Immature natural killer cell (primary cell): Measurements from ENCODE around the gene WSB1. TPM values are rescaled to one million over a fixed set of nuclear protein-coding genes. Genes with fewer than 3 reads are reported as not detected.
A peak's percentile ranks its signal among the peaks of the same experiment; 100 is the strongest.
"Not testable (repeated sequence)": the region's sequence is repeated elsewhere in the genome, so short reads cannot be mapped to it uniquely, and the experiment has no call there.

Source experiments
- DNase-seq, 3 donors: peaks; one replicate each; pipeline ENCODE4 v3.0.0; 2022; ENCODE audit warnings: mixed read lengths in 1 of 3
- H3K27ac Mint-ChIP-seq, 6 donors: one replicate each; pipeline ENCODE4 v1.8.0; 2020; ENCODE audit warnings: mixed read lengths in 6 of 6, mild to moderate bottlenecking in 5 of 6, inconsistent platforms in 4 of 6, moderate library complexity in 3 of 6
- H3K27me3 Mint-ChIP-seq, 3 donors: one replicate each; pipeline ENCODE4 v1.8.0; 2020 to 2021; ENCODE audit warnings: low read depth in 3 of 3, mild to moderate bottlenecking in 3 of 3, mixed read lengths in 3 of 3, moderate library complexity in 3 of 3, inconsistent platforms in 1 of 3
- H3K36me3 Mint-ChIP-seq, 3 donors: one replicate each; pipeline ENCODE4 v1.8.0; 2020; ENCODE audit warnings: mixed read lengths in 3 of 3, inconsistent platforms in 2 of 3, mild to moderate bottlenecking in 2 of 3
- H3K4me1 Mint-ChIP-seq, 2 donors: one replicate each; pipeline ENCODE4 v1.8.0; 2020; ENCODE audit warnings: inconsistent platforms in 2 of 2, mild to moderate bottlenecking in 2 of 2, mixed read lengths in 2 of 2, moderate library complexity in 1 of 2
- H3K4me3 Mint-ChIP-seq, 5 donors: one replicate each; pipeline ENCODE4 v1.8.0; 2020; ENCODE audit warnings: mild to moderate bottlenecking in 5 of 5, mixed read lengths in 5 of 5, inconsistent platforms in 3 of 5, moderate library complexity in 3 of 5
- H3K9me3 Mint-ChIP-seq, 6 donors: one replicate each; pipeline ENCODE4 v1.8.0; 2020; ENCODE audit warnings: mild to moderate bottlenecking in 6 of 6, mixed read lengths in 6 of 6, inconsistent platforms in 4 of 6, moderate library complexity in 3 of 6
- polyA plus RNA-seq, 3 donors: library from polyadenylated mRNA; unstranded; fragments of 300-500 nt; fragmentation: Illumina TruSeq; gene quantifications; one replicate each; pipeline ENCODE4 v1.2.3, GENCODE V29; 2021

WSB1 gene
- polyA plus RNA-seq, 3 donors from 2014 or later: 163 to 253 (median 232) TPM

- H3K27me3 Mint-ChIP-seq: peaks cover 0 to 6% (median 3%) of the 10 kb centered on the region in 3 donors
- H3K9me3 Mint-ChIP-seq: no peaks in the 10 kb centered on the region
- H3K4me1 Mint-ChIP-seq: peaks cover 0 to 8% of the 10 kb centered on the region in 2 donors
- H3K36me3 Mint-ChIP-seq: no peaks in the 10 kb centered on the region
- H3K27ac Mint-ChIP-seq: peak overlapping the region in 1 of 6 donors; percentile 37
- no peak for DNase-seq
- no peak overlapping the region for H3K4me3 Mint-ChIP-seq
Observed at GRCh38 chr17:27326585-27326984, 32.7 kb downstream of the WSB1 start.

DNA sequence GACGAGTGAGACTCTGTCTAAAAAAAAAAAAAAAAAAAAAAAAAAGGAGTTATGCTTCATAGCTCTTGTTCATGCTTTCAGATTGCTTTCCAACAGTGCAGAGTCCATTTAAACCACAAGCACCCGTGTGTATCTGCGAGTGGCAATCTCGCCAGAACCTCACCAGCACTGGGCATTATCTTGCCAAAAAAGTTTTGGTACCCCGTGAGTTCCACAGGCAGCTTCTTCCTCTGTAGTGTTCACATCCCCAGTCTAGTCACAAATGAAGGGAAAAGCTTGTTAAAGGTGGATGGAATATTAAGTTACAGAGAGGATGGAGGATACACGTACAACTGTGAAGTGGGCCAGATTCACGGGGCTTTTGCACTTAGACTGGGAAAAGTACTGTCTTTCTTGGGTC, 33.5 kb downstream of the WSB1 start:
- no peak overlapping the region for H3K4me3 Mint-ChIP-seq
- no peak for DNase-seq
- H3K4me1 Mint-ChIP-seq: peaks cover 6 to 14% of the 10 kb centered on the region in 2 donors
- H3K36me3 Mint-ChIP-seq: no peaks in the 10 kb centered on the region
- peaks cover 0 to 6% (median 3%) of the 10 kb centered on the region in 3 donors for H3K27me3 Mint-ChIP-seq
- H3K27ac Mint-ChIP-seq: no peak overlapping the region
- no peaks in the 10 kb centered on the region for H3K9me3 Mint-ChIP-seq

DNA sequence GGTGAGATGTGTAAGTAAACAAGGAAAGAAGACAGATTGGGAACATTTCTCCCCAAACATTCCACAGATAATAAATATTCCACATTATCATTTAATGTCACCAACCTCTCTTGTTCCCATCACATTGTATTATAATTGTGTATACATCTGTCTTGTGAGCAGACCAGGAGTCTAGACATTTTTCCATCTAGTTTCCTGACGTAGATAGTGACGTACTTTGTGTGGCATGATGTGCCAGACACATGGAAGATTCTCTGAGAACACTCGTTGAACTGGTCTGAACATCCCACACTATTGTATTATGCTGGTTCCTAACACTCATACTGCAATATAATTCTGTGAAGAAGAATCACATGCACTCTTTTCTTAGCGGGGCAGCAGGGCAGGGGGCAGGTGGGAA, 34.0 kb downstream of the WSB1 start:
- Mint-ChIP-seq H3K9me3 (no peaks in the 10 kb centered on the region), H3K27ac (no peak overlapping the region), H3K4me3 (no peak overlapping the region), H3K27me3 (peaks cover 0 to 6% (median 5%) of the 10 kb centered on the region in 3 donors), H3K4me1 (peaks cover 10 to 17% of the 10 kb centered on the region in 2 donors), H3K36me3 (no peaks in the 10 kb centered on the region)
- DNase-seq: no peak

DNA sequence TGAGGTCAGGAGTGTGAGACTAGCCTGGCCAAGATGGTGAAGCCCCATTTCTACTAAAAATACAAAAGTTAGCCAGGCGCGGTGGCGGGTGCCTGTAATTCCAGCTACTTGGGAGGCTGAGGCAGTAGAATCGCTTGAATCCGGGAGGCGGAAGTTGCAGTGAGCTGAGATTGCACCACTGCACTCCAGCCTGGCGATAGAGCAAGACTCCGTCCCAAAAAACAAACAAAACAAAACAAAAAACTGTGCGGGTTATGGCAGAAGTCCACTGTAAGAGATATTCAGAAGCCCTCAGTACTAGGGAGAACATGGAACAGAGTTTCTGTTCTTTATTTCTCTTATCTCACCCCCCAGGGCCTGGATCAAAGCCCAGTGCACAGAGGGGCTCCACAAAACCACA, 34.8 kb downstream of the WSB1 start:
- not testable (repeated sequence) for H3K9me3 Mint-ChIP-seq, H3K27me3 Mint-ChIP-seq, H3K36me3 Mint-ChIP-seq, H3K4me3 Mint-ChIP-seq, H3K27ac Mint-ChIP-seq, DNase-seq
- peaks cover 17 to 19% of the 10 kb centered on the region in 2 donors for H3K4me1 Mint-ChIP-seq

DNA sequence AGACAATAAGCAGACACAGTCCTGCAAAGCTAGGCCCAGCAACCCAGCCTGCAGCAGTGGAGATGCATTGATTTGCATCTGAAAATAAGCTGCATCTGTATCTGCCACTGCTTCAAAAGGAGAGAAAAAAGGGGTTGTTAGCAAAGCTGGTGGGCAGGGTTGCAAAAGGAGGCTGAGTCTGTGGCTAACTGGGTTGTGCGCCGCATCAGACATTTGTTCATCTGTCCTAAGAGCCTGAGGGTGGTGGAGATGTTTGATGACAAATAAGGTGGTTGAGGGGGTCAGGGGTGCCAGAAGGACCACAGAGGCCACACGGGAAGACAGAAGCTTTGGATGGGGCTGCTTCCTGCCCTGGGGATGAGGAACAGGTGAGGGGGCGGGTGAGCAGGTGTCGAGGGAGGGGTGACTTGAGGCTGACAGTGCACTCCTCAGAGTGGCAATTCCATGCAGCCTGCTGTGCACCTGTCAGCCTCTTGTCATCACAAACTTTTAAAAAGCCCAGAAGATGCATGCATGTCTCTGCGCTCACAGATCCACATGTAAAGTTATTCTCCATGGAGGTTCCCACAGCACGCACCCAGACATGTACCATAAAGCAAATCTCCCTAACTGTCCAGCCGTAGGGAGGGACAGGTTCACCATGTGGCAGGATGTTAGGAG, 35.4 kb downstream of the WSB1 start:
- DNase-seq: no peak
- Mint-ChIP-seq H3K4me3 (no peak overlapping the region), H3K27ac (peak overlapping the region in 1 of 6 donors; percentile 21), H3K36me3 (no peaks in the 10 kb centered on the region), H3K9me3 (no peaks in the 10 kb centered on the region), H3K27me3 (peaks cover 0 to 8% (median 5%) of the 10 kb centered on the region in 3 donors), H3K4me1 (peaks cover 23 to 24% of the 10 kb centered on the region in 2 donors)

DNA sequence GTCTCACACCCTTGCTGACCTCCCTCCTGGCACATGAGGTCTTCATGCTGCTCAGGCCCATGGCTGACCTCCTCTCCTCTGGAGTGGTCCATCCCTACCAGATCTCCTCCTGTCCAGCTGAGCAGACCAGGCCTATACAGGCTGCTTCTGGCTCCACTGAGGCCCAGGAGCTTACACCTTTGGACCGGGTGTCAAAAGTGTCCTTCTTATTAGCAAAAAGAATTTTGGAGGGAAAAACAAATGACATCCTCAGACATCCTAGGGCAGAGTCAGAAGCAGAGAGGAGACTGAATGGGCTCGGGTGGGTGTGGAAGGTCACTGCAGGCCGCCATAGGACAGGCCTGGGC, 38.1 kb downstream of the WSB1 start:
- peaks cover 0 to 3% (median 0%) of the 10 kb centered on the region in 3 donors for H3K36me3 Mint-ChIP-seq
- peak overlapping the region; percentile 80 to 93 (median 83) for H3K4me3 Mint-ChIP-seq
- peaks cover 23 to 28% of the 10 kb centered on the region in 2 donors for H3K4me1 Mint-ChIP-seq
- peaks cover 0 to 6% (median 5%) of the 10 kb centered on the region in 3 donors for H3K27me3 Mint-ChIP-seq
- H3K27ac Mint-ChIP-seq: peak overlapping the region; percentile 90 to 93 (median 90)
- no peaks in the 10 kb centered on the region for H3K9me3 Mint-ChIP-seq
- no peak for DNase-seq

GRCh38 chr17:27332485-27333409, 38.8 kb downstream of the WSB1 start:
- Mint-ChIP-seq H3K27ac (peak overlapping the region; percentile 90 to 94 (median 91)), H3K36me3 (peaks cover 0 to 3% (median 0%) of the 10 kb centered on the region in 3 donors), H3K4me1 (peaks cover 26 to 29% of the 10 kb centered on the region in 2 donors), H3K9me3 (no peaks in the 10 kb centered on the region), H3K4me3 (peak overlapping the region; percentile 80 to 93 (median 83)), H3K27me3 (peaks cover 0 to 6% (median 5%) of the 10 kb centered on the region in 3 donors)
- peak; percentile 88 to 90 (median 90) for DNase-seq

DNA sequence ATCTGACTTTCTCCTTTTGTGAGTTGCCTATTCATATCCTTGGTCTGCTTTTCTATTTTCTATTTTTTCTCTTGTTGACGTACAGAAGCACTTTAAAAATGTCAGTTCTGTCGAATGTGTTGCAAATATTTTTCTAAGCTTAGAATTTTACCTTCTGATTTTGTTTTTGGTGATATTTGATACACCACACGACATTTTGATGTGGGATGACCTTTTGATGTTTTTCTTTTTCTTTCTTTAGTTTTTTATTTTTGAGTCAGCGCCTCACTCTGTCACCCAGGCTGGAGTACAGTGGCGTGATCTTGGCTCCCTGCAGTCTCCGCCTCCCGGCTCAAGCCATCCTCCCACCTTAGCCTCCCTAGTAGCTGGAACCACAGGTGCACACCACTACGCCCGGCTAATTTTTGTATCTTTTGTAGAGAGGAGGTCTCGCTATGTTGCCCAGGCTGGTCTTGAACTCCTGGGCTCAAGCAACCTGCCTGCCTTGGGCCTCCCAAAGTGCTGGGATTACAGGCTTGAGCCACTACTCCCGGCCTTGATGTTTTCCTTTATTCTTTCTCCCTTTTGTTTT, 39.6 kb downstream of the WSB1 start:
- Mint-ChIP-seq H3K36me3 (peaks cover 0 to 3% (median 0%) of the 10 kb centered on the region in 3 donors), H3K27me3 (peaks cover 0 to 5% (median 2%) of the 10 kb centered on the region in 3 donors), H3K4me1 (peaks cover 33 to 34% of the 10 kb centered on the region in 2 donors), H3K4me3 (peak overlapping the region; percentile 80 to 93 (median 83)), H3K9me3 (no peaks in the 10 kb centered on the region), H3K27ac (peak overlapping the region; percentile 80 to 94 (median 90))
- DNase-seq: no peak

DNA sequence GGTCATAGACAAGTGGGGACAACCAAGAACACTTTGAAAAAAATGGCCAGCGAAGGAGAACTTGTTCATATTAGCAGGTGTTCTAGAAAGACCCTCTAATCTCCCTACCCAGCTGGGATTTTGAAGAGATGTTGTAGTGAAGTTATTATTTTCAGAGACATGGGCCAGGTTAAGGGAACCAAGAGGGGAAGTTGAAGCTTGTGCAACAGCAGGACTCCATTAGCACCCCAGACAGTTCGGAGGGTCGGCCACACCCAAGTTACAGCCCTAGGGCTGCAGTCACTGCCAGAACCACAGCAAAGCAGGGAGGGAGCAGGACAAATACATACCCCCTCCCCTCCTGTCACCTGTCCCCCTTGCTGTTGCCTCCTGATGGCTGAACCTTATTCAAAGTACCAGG, 42.3 kb downstream of the WSB1 start:
- no peak for DNase-seq
- peaks cover 0 to 3% (median 0%) of the 10 kb centered on the region in 3 donors for H3K36me3 Mint-ChIP-seq
- peak overlapping the region in 1 of 6 donors; percentile 65 for H3K27ac Mint-ChIP-seq
- H3K9me3 Mint-ChIP-seq: no peaks in the 10 kb centered on the region
- H3K4me1 Mint-ChIP-seq: peaks cover 57 to 60% of the 10 kb centered on the region in 2 donors
- peaks cover 0 to 4% (median 2%) of the 10 kb centered on the region in 3 donors for H3K27me3 Mint-ChIP-seq
- H3K4me3 Mint-ChIP-seq: no peak overlapping the region

GRCh38 chr17:27338536-27338985, 44.6 kb downstream of the WSB1 start:
- peak overlapping the region; percentile 67 to 94 (median 90) for H3K27ac Mint-ChIP-seq

GRCh38 chr17:27339198-27339835, 45.4 kb downstream of the WSB1 start:
- Mint-ChIP-seq H3K4me1 (peaks cover 45 to 47% of the 10 kb centered on the region in 2 donors), H3K9me3 (no peaks in the 10 kb centered on the region), H3K4me3 (peak overlapping the region; percentile 20 to 57 (median 43)), H3K36me3 (peaks cover 0 to 8% (median 0%) of the 10 kb centered on the region in 3 donors), H3K27ac (peak overlapping the region; percentile 67 to 94 (median 90)), H3K27me3 (peaks cover 0 to 3% (median 1%) of the 10 kb centered on the region in 3 donors)
- no peak for DNase-seq

More at GRCh38 chr17:27338536-27338985, 44.6 kb downstream of the WSB1 start:
- H3K9me3 Mint-ChIP-seq: no peaks in the 10 kb centered on the region
- no peak for DNase-seq
- H3K27me3 Mint-ChIP-seq: peaks cover 0 to 5% (median 1%) of the 10 kb centered on the region in 3 donors
- peaks cover 46 to 47% of the 10 kb centered on the region in 2 donors for H3K4me1 Mint-ChIP-seq
- H3K4me3 Mint-ChIP-seq: peak overlapping the region in 4 of 5 donors; percentile 17 to 57 (median 36)
- peaks cover 0 to 3% (median 0%) of the 10 kb centered on the region in 3 donors for H3K36me3 Mint-ChIP-seq

DNA sequence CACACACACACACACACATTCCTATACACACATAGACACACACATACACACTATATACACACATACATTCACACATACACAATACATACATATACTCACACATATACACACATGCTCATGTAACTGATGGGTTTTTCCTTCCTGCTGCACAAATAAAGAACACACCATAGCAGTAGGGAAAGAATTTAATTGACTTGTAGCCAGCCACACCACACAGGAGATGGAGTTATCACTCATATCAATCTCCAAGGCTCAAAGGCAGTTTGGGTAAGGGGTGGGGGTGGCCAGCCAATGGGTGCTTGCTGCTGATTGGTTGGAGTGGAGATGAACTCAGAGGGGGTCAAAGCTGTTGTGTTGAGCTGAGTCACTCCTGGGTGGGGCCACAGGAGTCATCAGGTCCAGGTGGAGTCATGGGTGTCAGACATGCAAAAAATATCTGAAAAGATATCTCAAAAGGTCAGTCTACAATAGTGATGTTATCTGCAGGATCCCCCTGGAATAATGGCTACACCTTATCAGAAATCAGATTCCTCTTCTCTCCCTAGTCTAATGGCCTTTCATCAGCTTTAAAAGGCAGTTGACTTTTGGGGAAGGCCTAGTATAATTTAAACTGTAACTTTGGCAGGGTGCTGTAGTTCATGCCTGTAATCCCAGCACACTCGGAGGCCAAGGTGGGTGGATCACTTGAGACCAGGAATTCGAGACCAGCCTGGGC, 46.1 kb downstream of the WSB1 start:
- H3K27me3 Mint-ChIP-seq: peaks cover 0 to 3% (median 1%) of the 10 kb centered on the region in 3 donors
- H3K4me3 Mint-ChIP-seq: peak overlapping the region; percentile 1 to 43 (median 28)
- peaks cover 0 to 9% (median 0%) of the 10 kb centered on the region in 3 donors for H3K36me3 Mint-ChIP-seq
- no peak for DNase-seq
- no peaks in the 10 kb centered on the region for H3K9me3 Mint-ChIP-seq
- peak overlapping the region; percentile 67 to 94 (median 90) for H3K27ac Mint-ChIP-seq
- peaks cover 51 to 54% of the 10 kb centered on the region in 2 donors for H3K4me1 Mint-ChIP-seq
